Keratinocyte (primary cell): Measurements from ENCODE around the gene ABCD3. TPM values are rescaled to one million over a fixed set of nuclear protein-coding genes. Genes with fewer than 3 reads are reported as not detected.
A peak's percentile ranks its signal among the peaks of the same experiment; 100 is the strongest.

Experiments used
- DNase-seq: peaks from one replicate; pipeline ENCODE4 v3.0.0-alpha.2; 2011; ENCODE audit warnings: low read depth, missing footprints, low spot score
- FAIRE-seq: peaks from 2 replicates; lab custom pipeline; 2011; peaks lifted over from hg19 to GRCh38; lab: Jason Lieb, UNC
- H2AFZ ChIP-seq: 2 replicates; pipeline ENCODE4 v1.6.0; 2012; ENCODE audit warnings: low read length, control low read depth, inconsistent platforms; ENCODE audit not compliant: control insufficient read depth
- H3K27ac ChIP-seq: 2 replicates; pipeline ENCODE4 v1.5.1; 2011; ENCODE audit warnings: low read length; ENCODE audit not compliant: control insufficient read depth, insufficient read depth
- H3K27me3 ChIP-seq: 3 replicates; pipeline ENCODE4 v1.6.0; 2011; ENCODE audit warnings: low read length; ENCODE audit not compliant: control insufficient read depth, insufficient read depth; ENCODE audit errors: extremely low read depth
- H3K36me3 ChIP-seq, 2 experiments: 2 replicates in 1 of 2; 3 replicates in 1 of 2; pipeline ENCODE4 v1.5.1; 2011; ENCODE audit warnings: low read length in 2 of 2, mild to moderate bottlenecking in 1 of 2; ENCODE audit not compliant: control insufficient read depth in 2 of 2, insufficient read depth in 2 of 2; ENCODE audit errors: extremely low read depth in 1 of 2
- H3K4me1 ChIP-seq: 3 replicates; pipeline ENCODE4 v1.5.1; 2011; ENCODE audit warnings: low read length; ENCODE audit not compliant: control insufficient read depth, insufficient read depth; ENCODE audit errors: extremely low read depth
- H3K4me2 ChIP-seq: 3 replicates; pipeline ENCODE4 v1.6.0; 2011; ENCODE audit warnings: low read depth, low read length; ENCODE audit not compliant: control insufficient read depth, insufficient read depth; ENCODE audit errors: extremely low read depth
- H3K4me3 ChIP-seq, 3 experiments: fragments of 200-600 bp in 1 of 3; sonication (generic) in 1 of 3; 2 replicates in 2 of 3; 3 replicates in 1 of 3; pipeline ENCODE4 v1.5.1; 2011 to 2016; ENCODE audit warnings: low read length in 3 of 3, mild to moderate bottlenecking in 3 of 3, control low read depth in 2 of 3, inconsistent platforms in 1 of 3, low read depth in 1 of 3, mixed read lengths in 1 of 3, mixed run types in 1 of 3, moderate library complexity in 1 of 3; ENCODE audit not compliant: control insufficient read depth in 2 of 3, insufficient read depth in 2 of 3; ENCODE audit errors: extremely low read depth in 1 of 3
- H3K79me2 ChIP-seq: 2 replicates; pipeline ENCODE4 v1.6.0; 2012; ENCODE audit warnings: low read length; ENCODE audit not compliant: control insufficient read depth, insufficient read depth
- H3K9ac ChIP-seq: 3 replicates; pipeline ENCODE4 v1.6.0; 2011; ENCODE audit warnings: low read length; ENCODE audit not compliant: control insufficient read depth, insufficient read depth; ENCODE audit errors: extremely low read depth
- H3K9me1 ChIP-seq: 3 replicates; pipeline ENCODE4 v1.6.0; 2011; ENCODE audit warnings: low read length; ENCODE audit not compliant: control insufficient read depth, insufficient read depth; ENCODE audit errors: extremely low read depth
- H3K9me3 ChIP-seq: 2 replicates; pipeline ENCODE4 v1.5.1; 2012; ENCODE audit warnings: low read depth, low read length; ENCODE audit not compliant: control insufficient read depth
- H4K20me1 ChIP-seq: 3 replicates; pipeline ENCODE4 v1.6.0; 2011; ENCODE audit warnings: low read length; ENCODE audit not compliant: control insufficient read depth, insufficient read depth; ENCODE audit errors: extremely low read depth
- EZH2 ChIP-seq: IDR thresholded peaks from one replicate; pipeline ENCODE4 v1.6.1; 2012; ENCODE audit warnings: inconsistent platforms, mild to moderate bottlenecking, low read length, moderate library complexity
- dilution Hi-C: fragments of 300-500 bp; cut with MboI; formaldehyde crosslinking; loops from one replicate; pipeline ENCODE4 v1.7.0; 2020; ENCODE audit warnings: low sequenced_read_pairs; ENCODE audit not compliant: extremely low pct_ligation_motif_present
- polyA plus RNA-seq, 5 experiments: library from polyadenylated mRNA; depleted of rRNA in 3 of 5; stranded (reverse) in 3 of 5; stranded (forward) in 1 of 5; unstranded in 1 of 5; fragments of >200 nt; gene quantifications; 1 replicate in 1 of 5; 2 replicates in 3 of 5; 3 replicates in 1 of 5; pipeline versions ENCODE4 v1.2.1 to v1.2.3, GENCODE V29; 2011 to 2012; ENCODE audit warnings: missing spikeins in 2 of 5, low read depth in 1 of 5, low replicate concordance in 1 of 5
- TF ChIP-seq, protein P1 (sequence below), 3 experiments: IDR thresholded peaks in 1 of 3; conservative IDR thresholded peaks in 1 of 3; optimal IDR thresholded peaks in 1 of 3; 2 replicates in 2 of 3; 3 replicates in 1 of 3; pipeline versions ENCODE3 to v1.5.1; 2011; ENCODE audit warnings: low read length in 3 of 3, mild to moderate bottlenecking in 3 of 3, moderate library complexity in 2 of 3, control low read depth in 1 of 3, inconsistent platforms in 1 of 3; ENCODE audit not compliant: insufficient read depth in 2 of 3; ENCODE audit errors: extremely low read depth in 1 of 3

The ABCD3 gene
- polyA plus RNA-seq, 1 donor (not counting 4 experiments of a cell fraction or from before 2014, with no cell fraction given), result 34.9 TPM

DNA sequence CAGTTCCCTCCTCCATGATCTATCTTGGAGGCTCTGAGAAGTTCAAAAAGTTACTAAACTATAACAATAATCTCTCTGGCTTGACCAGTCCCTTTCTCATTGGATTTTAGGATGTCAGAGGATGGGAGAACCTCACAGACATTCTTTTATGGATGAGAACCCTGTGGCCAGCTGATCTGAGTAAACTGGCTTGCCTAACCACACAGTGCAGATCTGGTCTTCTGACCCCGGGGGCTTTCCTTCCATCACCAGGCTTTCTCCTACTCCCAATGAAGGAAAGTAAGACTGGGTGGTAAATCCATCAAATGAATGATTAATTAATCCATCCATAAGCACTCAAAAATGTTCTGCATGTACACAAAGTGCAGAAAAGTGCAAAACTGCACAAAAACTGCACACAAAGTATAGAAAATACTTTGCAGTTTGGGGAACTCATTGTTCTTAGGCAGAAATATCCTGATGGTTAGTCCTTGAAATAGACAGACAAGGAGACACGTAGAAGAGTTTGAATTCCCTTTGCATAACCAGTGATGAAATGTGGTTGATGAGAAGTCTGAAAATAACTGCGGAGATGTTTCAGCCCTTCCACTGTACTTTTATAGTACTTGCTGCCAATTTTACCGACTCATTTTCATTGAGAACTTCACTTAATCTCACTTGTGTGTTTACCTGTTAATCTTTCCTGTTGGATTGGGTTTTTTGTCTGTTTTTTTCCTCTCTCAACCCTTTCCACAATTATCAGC, 125.9 kb downstream of the ABCD3 start:
- Histone ChIP-seq H3K36me3 (peaks cover 14 to 15% of the 10 kb centered on the region in 2 experiments), H3K4me3 (peak overlapping the region; percentile 73 to 83 (median 82)), H3K9me1 (no peaks in the 10 kb centered on the region), H4K20me1 (peaks cover 12% of the 10 kb centered on the region), H3K79me2 (peaks cover 49% of the 10 kb centered on the region), H2AFZ (no peak overlapping the region), H3K4me1 (peaks cover 29% of the 10 kb centered on the region), H3K9me3 (no peaks in the 10 kb centered on the region), H3K9ac (peak overlapping the region; percentile 89), H3K27me3 (no peaks in the 10 kb centered on the region), H3K4me2 (peak overlapping the region; percentile 78), H3K27ac (peak overlapping the region; percentile 89)
- TF ChIP-seq, protein P1, sequence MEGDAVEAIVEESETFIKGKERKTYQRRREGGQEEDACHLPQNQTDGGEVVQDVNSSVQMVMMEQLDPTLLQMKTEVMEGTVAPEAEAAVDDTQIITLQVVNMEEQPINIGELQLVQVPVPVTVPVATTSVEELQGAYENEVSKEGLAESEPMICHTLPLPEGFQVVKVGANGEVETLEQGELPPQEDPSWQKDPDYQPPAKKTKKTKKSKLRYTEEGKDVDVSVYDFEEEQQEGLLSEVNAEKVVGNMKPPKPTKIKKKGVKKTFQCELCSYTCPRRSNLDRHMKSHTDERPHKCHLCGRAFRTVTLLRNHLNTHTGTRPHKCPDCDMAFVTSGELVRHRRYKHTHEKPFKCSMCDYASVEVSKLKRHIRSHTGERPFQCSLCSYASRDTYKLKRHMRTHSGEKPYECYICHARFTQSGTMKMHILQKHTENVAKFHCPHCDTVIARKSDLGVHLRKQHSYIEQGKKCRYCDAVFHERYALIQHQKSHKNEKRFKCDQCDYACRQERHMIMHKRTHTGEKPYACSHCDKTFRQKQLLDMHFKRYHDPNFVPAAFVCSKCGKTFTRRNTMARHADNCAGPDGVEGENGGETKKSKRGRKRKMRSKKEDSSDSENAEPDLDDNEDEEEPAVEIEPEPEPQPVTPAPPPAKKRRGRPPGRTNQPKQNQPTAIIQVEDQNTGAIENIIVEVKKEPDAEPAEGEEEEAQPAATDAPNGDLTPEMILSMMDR (optimal IDR thresholded peaks at IDR 0.05 in 1 of 3, IDR thresholded peaks at IDR 0.05 in 1 of 3, conservative IDR thresholded peaks at IDR 0.05 in 1 of 3; ENCODE audit: extremely low read depth in 1 of 3, insufficient read depth in 2 of 3, low read length in 3 of 3), result no peak
- no peak for TF ChIP-seq EZH2
- FAIRE-seq, result peak; percentile 66
- dilution Hi-C loops, result no loop called here
- DNase-seq, result no peak

DNA sequence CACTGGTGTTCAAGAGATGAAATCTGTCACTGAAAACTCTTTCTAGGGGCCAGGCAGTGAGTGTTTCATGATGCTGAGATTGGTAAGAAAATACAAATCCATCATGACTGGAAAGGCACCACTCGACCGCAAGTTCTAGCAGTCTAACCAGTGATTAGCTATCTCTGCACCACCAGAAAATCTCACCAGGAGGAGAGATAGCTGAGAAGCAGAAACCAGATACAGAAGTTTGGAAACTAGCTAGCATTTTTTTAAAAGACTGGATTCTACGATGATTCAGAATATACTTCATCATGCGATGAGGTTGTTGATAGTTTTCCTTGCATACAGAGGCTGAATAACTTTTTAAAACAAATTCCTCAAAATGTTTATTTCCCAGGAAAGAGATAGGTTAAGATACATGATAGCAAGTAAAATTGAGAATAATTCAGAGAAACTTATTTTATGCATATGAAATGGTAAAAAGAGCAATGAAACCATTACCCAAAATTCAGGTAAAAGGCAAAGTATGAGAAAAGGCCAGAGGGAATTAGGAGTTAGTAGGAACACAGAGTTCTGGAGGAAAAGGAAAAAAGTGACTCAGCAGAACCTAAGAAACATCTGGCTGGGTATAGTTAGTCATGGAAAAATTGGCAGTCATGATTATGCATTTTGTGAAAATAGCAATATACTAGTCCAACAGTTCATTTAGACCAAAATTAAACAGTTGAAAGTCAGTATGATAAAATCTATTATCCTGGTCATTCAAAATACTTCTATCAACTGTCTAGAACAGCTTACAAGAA, 126.7 kb downstream of the ABCD3 start:
- TF ChIP-seq, protein P1 (optimal IDR thresholded peaks at IDR 0.05 in 1 of 3, IDR thresholded peaks at IDR 0.05 in 1 of 3, conservative IDR thresholded peaks at IDR 0.05 in 1 of 3; ENCODE audit: extremely low read depth in 1 of 3, insufficient read depth in 2 of 3, low read length in 3 of 3), result peak in 2 of 3 experiments; percentile 15 to 22
- TF ChIP-seq EZH2, result no peak
- Histone ChIP-seq H3K9me1 (no peaks in the 10 kb centered on the region), H3K79me2 (peaks cover 40% of the 10 kb centered on the region), H3K4me2 (peak overlapping the region; percentile 78), H4K20me1 (peaks cover 8% of the 10 kb centered on the region), H3K9me3 (no peaks in the 10 kb centered on the region), H3K36me3 (peaks cover 10 to 11% of the 10 kb centered on the region in 2 experiments), H3K4me1 (peaks cover 37% of the 10 kb centered on the region), H3K27ac (peak overlapping the region; percentile 89), H3K4me3 (peak overlapping the region in 2 of 3 experiments; percentile 82 to 83), H2AFZ (no peak overlapping the region), H3K27me3 (no peaks in the 10 kb centered on the region), H3K9ac (peak overlapping the region; percentile 89)
- DNase-seq (no peak), FAIRE-seq (peak; percentile 86)
- dilution Hi-C loops, result no loop called here
